ENCODE measurements around the gene ZNF239.

DNA sequence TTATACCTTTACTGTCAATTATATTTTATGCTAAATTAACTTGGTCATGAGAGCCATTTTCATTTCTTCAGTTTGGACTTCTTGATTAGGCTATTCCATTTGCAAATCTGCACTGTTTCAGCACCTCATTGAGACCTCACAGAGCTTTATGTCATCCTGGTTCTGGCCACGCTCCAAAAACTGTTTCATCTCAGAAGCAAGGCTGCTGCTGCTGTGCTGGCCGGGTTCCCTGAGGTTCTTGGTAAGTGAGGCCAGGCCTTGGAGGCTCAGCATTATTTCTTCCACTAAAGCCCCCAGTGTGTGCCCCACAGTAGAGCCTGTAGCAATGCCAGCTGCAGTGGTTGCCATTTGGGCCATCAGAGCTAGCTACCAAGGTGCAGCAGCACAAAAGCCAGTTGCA is 24.0 kb upstream of the ZNF239 start:
- TF ChIP-seq, protein P1, sequence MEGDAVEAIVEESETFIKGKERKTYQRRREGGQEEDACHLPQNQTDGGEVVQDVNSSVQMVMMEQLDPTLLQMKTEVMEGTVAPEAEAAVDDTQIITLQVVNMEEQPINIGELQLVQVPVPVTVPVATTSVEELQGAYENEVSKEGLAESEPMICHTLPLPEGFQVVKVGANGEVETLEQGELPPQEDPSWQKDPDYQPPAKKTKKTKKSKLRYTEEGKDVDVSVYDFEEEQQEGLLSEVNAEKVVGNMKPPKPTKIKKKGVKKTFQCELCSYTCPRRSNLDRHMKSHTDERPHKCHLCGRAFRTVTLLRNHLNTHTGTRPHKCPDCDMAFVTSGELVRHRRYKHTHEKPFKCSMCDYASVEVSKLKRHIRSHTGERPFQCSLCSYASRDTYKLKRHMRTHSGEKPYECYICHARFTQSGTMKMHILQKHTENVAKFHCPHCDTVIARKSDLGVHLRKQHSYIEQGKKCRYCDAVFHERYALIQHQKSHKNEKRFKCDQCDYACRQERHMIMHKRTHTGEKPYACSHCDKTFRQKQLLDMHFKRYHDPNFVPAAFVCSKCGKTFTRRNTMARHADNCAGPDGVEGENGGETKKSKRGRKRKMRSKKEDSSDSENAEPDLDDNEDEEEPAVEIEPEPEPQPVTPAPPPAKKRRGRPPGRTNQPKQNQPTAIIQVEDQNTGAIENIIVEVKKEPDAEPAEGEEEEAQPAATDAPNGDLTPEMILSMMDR (IDR thresholded peaks at IDR 0.05) = no peak
- TF ChIP-seq POLR2A (IDR thresholded peaks at IDR 0.05) = no peak

All from Peyer's patch (tissue), 4 donors.